NCI-H128 (cell line): Measurements from ENCODE around the gene IGF2BP1.
"Not testable (repeated sequence)": the region's sequence is repeated elsewhere in the genome, so short reads cannot be mapped to it uniquely, and the experiment has no call there.

Experiments used
- DNase-seq: peaks from one replicate; lab custom pipeline; 2025; ENCODE audit not compliant: unreplicated experiment; lab: John Stamatoyannopoulos, UW

Gene IGF2BP1

GRCh38 chr17:49018748-49019147 is 21.6 kb downstream of the IGF2BP1 start:
- DNase-seq, result no peak

- no peak for DNase-seq
Measured at GRCh38 chr17:49020609-49021008, 23.4 kb downstream of the IGF2BP1 start.

GRCh38 chr17:49021095-49021767 is 24.0 kb downstream of the IGF2BP1 start:
- DNase-seq, result no peak

GRCh38 chr17:49021768-49022103 is 24.6 kb downstream of the IGF2BP1 start:
- no peak for DNase-seq

GRCh38 chr17:49022391-49022941 is 25.3 kb downstream of the IGF2BP1 start:
- DNase-seq, result no peak

GRCh38 chr17:49024523-49024922 is 27.3 kb downstream of the IGF2BP1 start:
- no peak for DNase-seq

GRCh38 chr17:49026447-49026846 is 29.3 kb downstream of the IGF2BP1 start:
- not testable (repeated sequence) for DNase-seq

- DNase-seq, result no peak
Measured at GRCh38 chr17:49028271-49028670, 31.1 kb downstream of the IGF2BP1 start.

- no peak for DNase-seq
Measured at GRCh38 chr17:49029801-49030200, 32.6 kb downstream of the IGF2BP1 start.

- peak; percentile 19 for DNase-seq
Measured at GRCh38 chr17:49031965-49032928, 35.1 kb downstream of the IGF2BP1 start.

GRCh38 chr17:49035470-49036269 is 38.5 kb downstream of the IGF2BP1 start:
- no peak for DNase-seq

GRCh38 chr17:49036270-49036626 is 39.1 kb downstream of the IGF2BP1 start:
- no peak for DNase-seq

GRCh38 chr17:49038138-49038537 is 41.0 kb downstream of the IGF2BP1 start:
- no peak for DNase-seq

- no peak for DNase-seq
Measured at GRCh38 chr17:49038544-49038943, 41.4 kb downstream of the IGF2BP1 start.

GRCh38 chr17:49039518-49039917 is 42.3 kb downstream of the IGF2BP1 start:
- not testable (repeated sequence) for DNase-seq

- no peak for DNase-seq
Measured at GRCh38 chr17:49041527-49041926, 44.3 kb downstream of the IGF2BP1 start.

GRCh38 chr17:49045376-49045775 is 48.2 kb downstream of the IGF2BP1 start:
- no peak for DNase-seq

GRCh38 chr17:49046912-49047311 is 49.7 kb downstream of the IGF2BP1 start:
- DNase-seq, result no peak

GRCh38 chr17:49049265-49049664 is 52.1 kb downstream of the IGF2BP1 start:
- no peak for DNase-seq

- no peak for DNase-seq
Measured at GRCh38 chr17:49050611-49051010, 53.4 kb downstream of the IGF2BP1 start.

- DNase-seq, result no peak
Measured at GRCh38 chr17:49051269-49051668, 54.1 kb downstream of the IGF2BP1 start.
